Measurements from ENCODE around the gene HOXD1. TPM values are rescaled to one million over a fixed set of nuclear protein-coding genes. Genes with fewer than 3 reads are reported as not detected.

Gene HOXD1
- total RNA-seq, 6 donors from 2014 or later, result 1.0 to 7.2 (median 3.6) TPM

GRCh38 chr2:176178038-176178756 lies 10.3 kb upstream of the HOXD1 start:
- H3K9me3 ChIP-seq, result no peaks in the 10 kb centered on the region
- no peak for TF ChIP-seq POLR2AphosphoS5 (IDR thresholded peaks at IDR 0.05)
- no peak for TF ChIP-seq EP300 (IDR thresholded peaks at IDR 0.05)
- TF ChIP-seq POLR2A (IDR thresholded peaks at IDR 0.05), result no peak
- TF ChIP-seq CTCF (IDR thresholded peaks at IDR 0.05), result no peak
- peaks cover 0 to 13% (median 7%) of the 10 kb centered on the region in 4 donors for H3K4me1 ChIP-seq
- DNase-seq (peak in 1 of 2 donors; percentile 80), ATAC-seq (ENCODE audit: low FRiP score in 2 of 2) (peak in 1 of 2 donors; percentile 33)
- no peak overlapping the region for H3K27ac ChIP-seq
- peaks cover 0 to 19% (median 8%) of the 10 kb centered on the region in 4 donors for H3K27me3 ChIP-seq
- H3K4me3 ChIP-seq, result peak overlapping the region in 1 of 4 donors; percentile 27
- H3K36me3 ChIP-seq, result no peaks in the 10 kb centered on the region
- WGBS, 2 donors, result 11 to 33% methylated on average over 15 to 60 of the region's 68 CpGs

GRCh38 chr2:176178757-176179295 lies 9.6 kb upstream of the HOXD1 start:
- no peak overlapping the region for H3K27ac ChIP-seq

GRCh38 chr2:176181551-176181950 lies 6.9 kb upstream of the HOXD1 start:
- TF ChIP-seq POLR2AphosphoS5 (IDR thresholded peaks at IDR 0.05) (no peak), POLR2A (IDR thresholded peaks at IDR 0.05) (no peak)
- Histone ChIP-seq H3K36me3 (no peaks in the 10 kb centered on the region), H3K4me1 (peaks cover 0 to 15% (median 6%) of the 10 kb centered on the region in 4 donors), H3K4me3 (no peak overlapping the region), H3K27me3 (peaks cover 0 to 10% (median 4%) of the 10 kb centered on the region in 4 donors), H3K27ac (no peak overlapping the region), H3K9me3 (no peaks in the 10 kb centered on the region)
- DNase-seq (no peak), ATAC-seq (ENCODE audit: low FRiP score in 2 of 2) (no peak)
- 59 to 62% methylated on average over 3 of the region's 3 CpGs for WGBS, 2 donors

More at GRCh38 chr2:176178757-176179295, 9.6 kb upstream of the HOXD1 start:
- TF ChIP-seq CTCF (IDR thresholded peaks at IDR 0.05) (no peak), POLR2A (IDR thresholded peaks at IDR 0.05) (no peak), EP300 (IDR thresholded peaks at IDR 0.05) (no peak), POLR2AphosphoS5 (IDR thresholded peaks at IDR 0.05) (no peak)
- peak overlapping the region in 1 of 4 donors; percentile 27 for H3K4me3 ChIP-seq
- 15 to 27% methylated on average over 7 of the region's 7 CpGs for WGBS, 2 donors
- no peaks in the 10 kb centered on the region for H3K36me3 ChIP-seq
- H3K9me3 ChIP-seq, result no peaks in the 10 kb centered on the region
- DNase-seq, result no peak
- H3K4me1 ChIP-seq, result peaks cover 0 to 13% (median 7%) of the 10 kb centered on the region in 4 donors
- H3K27me3 ChIP-seq, result peaks cover 0 to 18% (median 7%) of the 10 kb centered on the region in 4 donors
- peak in 1 of 2 donors; percentile 4 for ATAC-seq (ENCODE audit: low FRiP score in 2 of 2)

- Histone ChIP-seq H3K4me1 (peaks cover 4 to 17% (median 9%) of the 10 kb centered on the region in 4 donors), H3K9me3 (no peaks in the 10 kb centered on the region), H3K27me3 (peaks cover 0 to 9% (median 2%) of the 10 kb centered on the region in 4 donors), H3K36me3 (no peaks in the 10 kb centered on the region), H3K27ac (no peak overlapping the region), H3K4me3 (no peak overlapping the region)
- no peak for DNase-seq
- no peak for TF ChIP-seq CTCF (IDR thresholded peaks at IDR 0.05)
- TF ChIP-seq POLR2AphosphoS5 (IDR thresholded peaks at IDR 0.05), result no peak
- TF ChIP-seq EP300 (IDR thresholded peaks at IDR 0.05), result no peak
- TF ChIP-seq POLR2A (IDR thresholded peaks at IDR 0.05), result no peak
- WGBS, 2 donors, result 70 to 73% methylated on average over 2 to 3 of the region's 3 CpGs
- ATAC-seq (ENCODE audit: low FRiP score in 2 of 2), result no peak
Measured at GRCh38 chr2:176182671-176183070, 5.8 kb upstream of the HOXD1 start.

GRCh38 chr2:176184749-176185148 lies 3.7 kb upstream of the HOXD1 start:
- WGBS, 2 donors, result 69 to 81% methylated on average over 2 of the region's 2 CpGs
- H3K27me3 ChIP-seq, result peaks cover 0 to 21% (median 13%) of the 10 kb centered on the region in 4 donors
- peaks cover 23 to 27% (median 25%) of the 10 kb centered on the region in 4 donors for H3K4me1 ChIP-seq
- H3K9me3 ChIP-seq, result no peaks in the 10 kb centered on the region
- H3K36me3 ChIP-seq, result no peaks in the 10 kb centered on the region
- no peak overlapping the region for H3K27ac ChIP-seq
- no peak overlapping the region for H3K4me3 ChIP-seq
- DNase-seq (no peak), ATAC-seq (ENCODE audit: low FRiP score in 2 of 2) (no peak)
- TF ChIP-seq POLR2A (IDR thresholded peaks at IDR 0.05) (no peak), EP300 (IDR thresholded peaks at IDR 0.05) (no peak), POLR2AphosphoS5 (IDR thresholded peaks at IDR 0.05) (no peak), CTCF (IDR thresholded peaks at IDR 0.05) (no peak)

All from upper lobe of left lung (tissue), 6 donors.